Endothelial cell of umbilical vein (primary cell): ENCODE results near the gene PIK3R1. TPM values are rescaled to one million over a fixed set of nuclear protein-coding genes. Genes with fewer than 3 reads are reported as not detected.

Experiments
- BruUV-seq: library from RNA; stranded (reverse); fragments of 400-500 nt; replicated peaks from 2 replicates; lab custom pipeline; 2021; lab: Mats Ljungman, UMichigan
- CTCF ChIA-PET: fragments of 300-600, 350-600 bp; sonication (Branson Sonifier 250); formaldehyde crosslinking; loops from one replicate; lab custom pipeline; 2021; ENCODE audit warnings: antibody characterized with exemption, inconsistent platforms; lab: Charles Lee
- POLR2A ChIA-PET: fragments of 300-600, 350-600 bp; sonication (Branson Sonifier 250); formaldehyde crosslinking; loops from one replicate; lab custom pipeline; 2021; ENCODE audit warnings: antibody characterized with exemption, inconsistent platforms; lab: Charles Lee
- DNase-seq: peaks from one replicate; pipeline ENCODE4 v3.0.0-alpha.2; 2011; ENCODE audit warnings: low read depth, low spot score
- FAIRE-seq: peaks from 2 replicates; lab custom pipeline; 2011; peaks lifted over from hg19 to GRCh38; lab: Jason Lieb, UNC
- H2AFZ ChIP-seq: 2 replicates; pipeline ENCODE4 v1.6.0; 2012; ENCODE audit warnings: low read depth, low read length, control low read depth, inconsistent platforms
- H3K27ac ChIP-seq: 2 replicates; pipeline ENCODE4 v1.5.1; 2011; ENCODE audit warnings: low read depth, mild to moderate bottlenecking, control low read depth, low read length, moderate library complexity; ENCODE audit not compliant: insufficient read depth
- H3K27me3 ChIP-seq, 2 experiments: 2 replicates each; pipeline versions ENCODE4 v1.6.0 to v1.6.1; 2011; ENCODE audit warnings: low read length in 2 of 2, mixed read lengths in 1 of 2; ENCODE audit not compliant: control insufficient read depth in 2 of 2, insufficient read depth in 2 of 2
- H3K36me3 ChIP-seq, 2 experiments: 2 replicates in 1 of 2; 3 replicates in 1 of 2; pipeline ENCODE4 v1.5.1; 2011; ENCODE audit warnings: low read length in 2 of 2, mild to moderate bottlenecking in 1 of 2, moderate library complexity in 1 of 2; ENCODE audit not compliant: control insufficient read depth in 2 of 2, insufficient read depth in 2 of 2; ENCODE audit errors: extremely low read depth in 1 of 2
- H3K4me1 ChIP-seq: 3 replicates; pipeline ENCODE4 v1.5.1; 2011; ENCODE audit warnings: mild to moderate bottlenecking, low read length; ENCODE audit not compliant: control insufficient read depth, insufficient read depth; ENCODE audit errors: extremely low read depth
- H3K4me2 ChIP-seq: 2 replicates; pipeline ENCODE4 v1.6.1; 2011; ENCODE audit warnings: low read length, control low read depth, mixed read lengths; ENCODE audit not compliant: insufficient read depth
- H3K4me3 ChIP-seq, 3 experiments: fragments of 200-600 bp in 1 of 3; sonication (generic), shearing (Covaris generic) in 1 of 3; replicated peaks in 1 of 3; 2 replicates each; pipeline ENCODE4 v1.5.1; 2011 to 2016; ENCODE audit warnings: control low read depth in 3 of 3, low read length in 3 of 3, mild to moderate bottlenecking in 2 of 3, inconsistent platforms in 1 of 3, low read depth in 1 of 3, moderate library complexity in 1 of 3; ENCODE audit not compliant: insufficient read depth in 1 of 3
- H3K79me2 ChIP-seq: 2 replicates; pipeline ENCODE4 v1.6.0; 2012; ENCODE audit warnings: low read length, inconsistent platforms; ENCODE audit not compliant: control insufficient read depth, insufficient read depth
- H3K9ac ChIP-seq: replicated peaks from 2 replicates; pipeline ENCODE3; 2011; ENCODE audit warnings: low read length, control low read depth; ENCODE audit not compliant: insufficient read depth; ENCODE audit errors: extremely low read depth
- H3K9me1 ChIP-seq: replicated peaks from 3 replicates; pipeline ENCODE4 v1.6.0; 2011; ENCODE audit warnings: mild to moderate bottlenecking, low read length; ENCODE audit not compliant: control insufficient read depth, insufficient read depth; ENCODE audit errors: extremely low read depth
- H3K9me3 ChIP-seq: replicated peaks from 2 replicates; pipeline ENCODE4 v1.5.1; 2012; ENCODE audit warnings: low read length, inconsistent platforms; ENCODE audit not compliant: control insufficient read depth, insufficient read depth
- H4K20me1 ChIP-seq: replicated peaks from 2 replicates; pipeline ENCODE3; 2011; ENCODE audit warnings: mild to moderate bottlenecking, low read length; ENCODE audit not compliant: control insufficient read depth, insufficient read depth; ENCODE audit errors: extremely low read depth
- CTCF ChIP-seq, 2 donors: IDR thresholded peaks; 1 replicate in 1 of 2; 2 replicates in 1 of 2; pipeline ENCODE4 v1.5.1; 2011; ENCODE audit warnings: low read length in 2 of 2, mild to moderate bottlenecking in 2 of 2, moderate library complexity in 2 of 2, control low read depth in 1 of 2, inconsistent platforms in 1 of 2, low read depth in 1 of 2; ENCODE audit not compliant: insufficient read depth in 1 of 2; ENCODE audit errors: extremely low read depth in 1 of 2
- EZH2 ChIP-seq: IDR thresholded peaks from 2 replicates; pipeline ENCODE4 v1.6.1; 2012; ENCODE audit warnings: borderline replicate concordance, low read depth, mild to moderate bottlenecking, moderate library complexity, low read length, inconsistent platforms; ENCODE audit not compliant: severe bottlenecking
- FOS ChIP-seq: IDR thresholded peaks from 2 replicates; pipeline ENCODE4 v1.6.1; 2011; ENCODE audit warnings: mild to moderate bottlenecking, low read length, moderate library complexity, borderline replicate concordance; ENCODE audit not compliant: insufficient read depth
- GATA2 ChIP-seq: IDR thresholded peaks from 2 replicates; pipeline ENCODE4 v1.7.0; 2011; ENCODE audit warnings: low read depth, mild to moderate bottlenecking, moderate library complexity, mixed read lengths, low read length; ENCODE audit not compliant: insufficient read length, insufficient read depth
- JUN ChIP-seq: IDR thresholded peaks from 2 replicates; pipeline ENCODE4 v1.6.1; 2011; ENCODE audit warnings: borderline replicate concordance, low read depth; ENCODE audit not compliant: insufficient read length, insufficient read depth
- MAX ChIP-seq: IDR thresholded peaks from 2 replicates; pipeline ENCODE4 v1.6.1; 2011; ENCODE audit not compliant: insufficient read depth, insufficient read length
- MYC ChIP-seq: IDR thresholded peaks from one replicate; pipeline ENCODE4 v1.6.1; 2011; ENCODE audit warnings: mild to moderate bottlenecking, low read depth, low read length
- POLR2A ChIP-seq: IDR thresholded peaks from 2 replicates; pipeline ENCODE4 v1.6.1; 2012; ENCODE audit warnings: low read depth, mild to moderate bottlenecking, control low read depth, low read length
- POLR2AphosphoS5 ChIP-seq: IDR thresholded peaks from 2 replicates; pipeline ENCODE4 v1.6.1; 2012; ENCODE audit warnings: low read depth, mild to moderate bottlenecking, control low read depth, low read length, moderate library complexity; ENCODE audit not compliant: insufficient read depth
- dilution Hi-C: fragments of 300-500 bp; cut with MboI; formaldehyde crosslinking; loops from one replicate; pipeline ENCODE4 v1.15.0; 2019; ENCODE audit warnings: low sequenced_read_pairs; ENCODE audit not compliant: extremely low pct_ligation_motif_present
- intact Hi-C: fragments of 100-400 bp; cut with micrococcal nuclease; formaldehyde crosslinking; loops from one replicate; pipeline ENCODE4 v1.10.0; 2022
- polyA plus RNA-seq, 4 experiments: library from polyadenylated mRNA; depleted of rRNA in 3 of 4; stranded (reverse) in 3 of 4; unstranded in 1 of 4; fragments of >200 nt; gene quantifications; 2 replicates each; pipeline versions ENCODE4 v1.2.1 to v1.2.3, GENCODE V29; 2011 to 2012; ENCODE audit warnings: missing spikeins in 1 of 4
- total RNA-seq: library from RNA; stranded (reverse); gene quantifications from 2 replicates; pipeline ENCODE4 v1.2.3, GENCODE V29; 2021

The PIK3R1 gene
- total and polyA plus RNA-seq, 2 donors (not counting 3 experiments of a cell fraction or from before 2014, with no cell fraction given) = 2.8 to 30.0 TPM

- no TSS peak for BruUV-seq
- Histone ChIP-seq H3K9ac (no peak overlapping the region), H3K9me1 (no peaks in the 10 kb centered on the region), H3K4me1 (no peaks in the 10 kb centered on the region), H2AFZ (no peak overlapping the region), H3K27ac (no peak overlapping the region), H3K4me2 (no peak overlapping the region), H3K9me3 (no peaks in the 10 kb centered on the region), H3K27me3 (no peaks in the 10 kb centered on the region), H3K4me3 (no peak overlapping the region), H3K36me3 (peaks cover 17 to 18% of the 10 kb centered on the region in 2 experiments), H4K20me1 (no peaks in the 10 kb centered on the region), H3K79me2 (no peaks in the 10 kb centered on the region)
- dilution Hi-C loops = no loop called here
- no peak for DNase-seq
- POLR2A ChIA-PET = no interaction called here
- FAIRE-seq = no peak
- CTCF ChIA-PET = interaction anchor here (0.6 kb wide), 1 partner anchor 682 kb away, joined by 3 read pairs; no protein-coding TSS in a partner anchor
- no peak for TF ChIP-seq MAX
- no peak for TF ChIP-seq POLR2A
- no peak for TF ChIP-seq POLR2AphosphoS5
- no peak for TF ChIP-seq JUN
- no peak for TF ChIP-seq GATA2
- no peak for TF ChIP-seq FOS
- no peak for TF ChIP-seq EZH2
- TF ChIP-seq MYC = no peak
- intact Hi-C loops = no loop called here
These were observed 64.4 kb downstream of the PIK3R1 start for GRCh38 chr5:68279984-68280383.

DNA sequence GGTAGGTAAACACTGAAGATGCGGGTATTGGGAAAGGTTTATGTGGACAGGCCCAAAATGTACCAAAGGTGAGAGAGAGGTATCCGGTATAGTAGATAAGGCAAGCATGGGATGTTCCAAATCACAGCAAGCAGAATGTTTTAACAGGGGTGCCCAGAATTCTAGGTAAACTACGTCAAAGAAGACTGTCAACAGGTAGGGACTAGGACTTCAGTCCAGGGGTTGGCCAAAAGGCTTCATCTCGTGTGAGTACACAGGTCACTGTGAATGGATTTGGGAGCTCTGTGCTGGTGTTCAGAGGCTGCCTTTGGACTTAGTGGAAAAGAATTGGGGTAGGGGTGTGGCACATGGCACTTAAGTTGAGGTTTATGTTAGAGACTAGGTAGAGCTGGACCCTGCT, 66.4 kb downstream of the PIK3R1 start:
- no peak overlapping the region for H3K4me3 ChIP-seq
- CTCF ChIA-PET = interaction anchor here (0.7 kb wide), 1 partner anchor 10 kb away, joined by 4 read pairs; no protein-coding TSS in a partner anchor
- BruUV-seq = no TSS peak
- FAIRE-seq (no peak), DNase-seq (no peak)
- H3K4me2 ChIP-seq = no peak overlapping the region
- dilution Hi-C loops = no loop called here
- no peak overlapping the region for H3K27ac ChIP-seq
- TF ChIP-seq CTCF (IDR thresholded peaks at IDR 0.05; ENCODE audit: extremely low read depth in 1 of 2, insufficient read depth in 1 of 2, low read depth in 1 of 2, low read length in 2 of 2) (no peak), GATA2 (no peak), EZH2 (no peak), POLR2AphosphoS5 (no peak), MYC (no peak), POLR2A (no peak), JUN (no peak), MAX (no peak), FOS (no peak)
- H3K9me1 ChIP-seq = no peaks in the 10 kb centered on the region
- peaks cover 15 to 18% of the 10 kb centered on the region in 2 experiments for H3K36me3 ChIP-seq
- no peaks in the 10 kb centered on the region for H4K20me1 ChIP-seq
- intact Hi-C loops = no loop called here
- H3K79me2 ChIP-seq = no peaks in the 10 kb centered on the region
- no peak overlapping the region for H3K9ac ChIP-seq
- POLR2A ChIA-PET = no interaction called here
- no peak overlapping the region for H2AFZ ChIP-seq
- H3K27me3 ChIP-seq = no peaks in the 10 kb centered on the region
- no peaks in the 10 kb centered on the region for H3K9me3 ChIP-seq
- H3K4me1 ChIP-seq = no peaks in the 10 kb centered on the region
